Osteoblast (primary cell): ENCODE measurements around the gene VPS41. TPM values are rescaled to one million over a fixed set of nuclear protein-coding genes. Genes with fewer than 3 reads are reported as not detected.

Experiments used
- DNase-seq: peaks from one replicate; pipeline ENCODE4 v3.0.0; 2011; ENCODE audit warnings: low spot score, mixed read lengths; ENCODE audit not compliant: insufficient read length; ENCODE audit errors: missing footprints
- H2AFZ ChIP-seq: 2 replicates; pipeline ENCODE4 v1.6.0; 2011; ENCODE audit warnings: mild to moderate bottlenecking, low read length
- H3K27ac ChIP-seq: 2 replicates; pipeline ENCODE4 v1.5.1; 2011; ENCODE audit warnings: mild to moderate bottlenecking, low read depth, low read length, moderate library complexity
- H3K27me3 ChIP-seq: 2 replicates; pipeline ENCODE4 v1.6.0; 2012; ENCODE audit warnings: mild to moderate bottlenecking, control low read depth, inconsistent platforms, low read length, moderate library complexity; ENCODE audit not compliant: insufficient read depth
- H3K36me3 ChIP-seq: 2 replicates; pipeline ENCODE4 v1.5.1; 2011; ENCODE audit warnings: mild to moderate bottlenecking, low read length, control low read depth, moderate library complexity; ENCODE audit not compliant: insufficient read depth
- H3K4me1 ChIP-seq: 2 replicates; pipeline ENCODE4 v1.5.1; 2011; ENCODE audit warnings: mild to moderate bottlenecking, low read length, control low read depth, moderate library complexity; ENCODE audit not compliant: insufficient read depth
- H3K4me2 ChIP-seq: 2 replicates; pipeline ENCODE4 v1.6.0; 2011; ENCODE audit warnings: mild to moderate bottlenecking, low read length; ENCODE audit not compliant: insufficient read depth
- H3K4me3 ChIP-seq: fragments of 200-600 bp; sonication (generic); 3 replicates; pipeline ENCODE4 v1.5.1; 2012; ENCODE audit warnings: mild to moderate bottlenecking, low read length, inconsistent platforms; ENCODE audit not compliant: insufficient read depth
- H3K79me2 ChIP-seq: 2 replicates; pipeline ENCODE4 v1.6.0; 2012; ENCODE audit warnings: mild to moderate bottlenecking, low read length, control low read depth, inconsistent platforms; ENCODE audit not compliant: insufficient read depth
- H3K9me3 ChIP-seq: 2 replicates; pipeline ENCODE4 v1.5.1; 2011; ENCODE audit warnings: low read depth, low read length, control low read depth
- H4K20me1 ChIP-seq: 2 replicates; pipeline ENCODE4 v1.6.0; 2012; ENCODE audit warnings: mild to moderate bottlenecking, low read length, control low read depth; ENCODE audit not compliant: insufficient read depth
- total RNA-seq: library from RNA; depleted of rRNA; stranded (reverse); fragments of >200 nt; gene quantifications from 2 replicates; pipeline ENCODE4 v1.2.3, GENCODE V29; 2012
- TF ChIP-seq, protein P1 (sequence below): IDR thresholded peaks from 2 replicates; pipeline ENCODE4 v1.5.1; 2011; ENCODE audit warnings: mild to moderate bottlenecking, low read depth, low read length, moderate library complexity; ENCODE audit errors: extremely low read depth

The VPS41 gene
- total RNA-seq, 1 donor, result 78.5 TPM

DNA sequence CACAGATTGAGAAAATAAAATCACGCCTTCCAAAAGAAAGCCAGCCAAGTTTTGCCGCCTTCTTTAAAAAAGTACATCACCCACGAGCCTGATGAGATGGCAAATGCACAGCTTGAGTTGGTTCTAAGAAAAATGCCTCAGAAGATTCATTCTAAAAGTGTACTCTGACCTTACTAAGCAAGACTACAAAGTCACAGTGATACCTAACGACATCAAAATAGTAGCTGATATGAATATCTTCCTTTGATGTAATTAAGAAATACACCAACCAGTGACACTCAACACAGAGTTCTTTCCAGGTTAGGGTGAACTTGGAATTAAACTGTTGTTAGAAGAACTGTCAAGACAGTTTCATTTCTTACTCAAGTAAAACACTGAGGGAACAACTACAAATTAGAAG, 199.9 kb downstream of the VPS41 start:
- Histone ChIP-seq H3K36me3 (no peaks in the 10 kb centered on the region), H3K27ac (no peak overlapping the region), H3K4me1 (no peaks in the 10 kb centered on the region), H3K9me3 (no peaks in the 10 kb centered on the region), H3K27me3 (no peaks in the 10 kb centered on the region), H4K20me1 (no peaks in the 10 kb centered on the region), H3K4me3 (no peak overlapping the region), H2AFZ (no peak overlapping the region), H3K79me2 (no peaks in the 10 kb centered on the region), H3K4me2 (no peak overlapping the region)
- no peak for DNase-seq
- TF ChIP-seq, protein P1, sequence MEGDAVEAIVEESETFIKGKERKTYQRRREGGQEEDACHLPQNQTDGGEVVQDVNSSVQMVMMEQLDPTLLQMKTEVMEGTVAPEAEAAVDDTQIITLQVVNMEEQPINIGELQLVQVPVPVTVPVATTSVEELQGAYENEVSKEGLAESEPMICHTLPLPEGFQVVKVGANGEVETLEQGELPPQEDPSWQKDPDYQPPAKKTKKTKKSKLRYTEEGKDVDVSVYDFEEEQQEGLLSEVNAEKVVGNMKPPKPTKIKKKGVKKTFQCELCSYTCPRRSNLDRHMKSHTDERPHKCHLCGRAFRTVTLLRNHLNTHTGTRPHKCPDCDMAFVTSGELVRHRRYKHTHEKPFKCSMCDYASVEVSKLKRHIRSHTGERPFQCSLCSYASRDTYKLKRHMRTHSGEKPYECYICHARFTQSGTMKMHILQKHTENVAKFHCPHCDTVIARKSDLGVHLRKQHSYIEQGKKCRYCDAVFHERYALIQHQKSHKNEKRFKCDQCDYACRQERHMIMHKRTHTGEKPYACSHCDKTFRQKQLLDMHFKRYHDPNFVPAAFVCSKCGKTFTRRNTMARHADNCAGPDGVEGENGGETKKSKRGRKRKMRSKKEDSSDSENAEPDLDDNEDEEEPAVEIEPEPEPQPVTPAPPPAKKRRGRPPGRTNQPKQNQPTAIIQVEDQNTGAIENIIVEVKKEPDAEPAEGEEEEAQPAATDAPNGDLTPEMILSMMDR, result no peak

DNA sequence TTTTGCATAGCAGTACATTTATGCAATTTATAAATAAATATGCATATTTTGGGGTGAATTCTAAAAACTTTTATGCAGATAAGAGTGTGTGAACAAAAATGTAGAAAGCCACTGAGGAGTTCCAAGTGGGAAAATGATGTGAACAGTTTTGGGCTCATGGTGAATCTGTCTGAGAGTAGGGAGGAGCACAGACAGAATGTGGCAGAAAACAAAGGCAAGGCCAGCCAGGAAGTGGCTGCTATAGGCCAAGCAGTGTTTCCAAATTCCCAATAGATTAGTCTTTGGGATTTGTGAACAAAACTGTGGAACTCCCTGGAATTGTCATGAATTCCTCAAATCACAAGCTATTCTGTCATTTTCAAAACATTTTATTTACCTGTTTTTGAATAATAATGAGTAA, 204.2 kb downstream of the VPS41 start:
- H3K79me2 ChIP-seq, result no peaks in the 10 kb centered on the region

GRCh38 chr7:38704041-38704547, 204.9 kb downstream of the VPS41 start:
- TF ChIP-seq, protein P1, result no peak
- Histone ChIP-seq H3K4me1 (no peaks in the 10 kb centered on the region), H2AFZ (no peak overlapping the region), H3K4me3 (no peak overlapping the region), H3K79me2 (no peaks in the 10 kb centered on the region), H3K27me3 (peaks cover 4% of the 10 kb centered on the region), H3K36me3 (no peaks in the 10 kb centered on the region), H3K4me2 (no peak overlapping the region), H4K20me1 (no peaks in the 10 kb centered on the region), H3K27ac (no peak overlapping the region), H3K9me3 (no peaks in the 10 kb centered on the region)
- no peak for DNase-seq

More for the DNA sequence above, 204.2 kb downstream of the VPS41 start:
- H3K4me3 ChIP-seq, result no peak overlapping the region
- H3K4me2 ChIP-seq, result no peak overlapping the region
- H3K27me3 ChIP-seq, result peaks cover 4% of the 10 kb centered on the region
- H2AFZ ChIP-seq, result no peak overlapping the region
- no peaks in the 10 kb centered on the region for H3K36me3 ChIP-seq
- no peak overlapping the region for H3K27ac ChIP-seq
- H3K4me1 ChIP-seq, result no peaks in the 10 kb centered on the region
- H3K9me3 ChIP-seq, result no peaks in the 10 kb centered on the region
- DNase-seq, result peak; percentile 60
- H4K20me1 ChIP-seq, result no peaks in the 10 kb centered on the region
- TF ChIP-seq, protein P1, result no peak

DNA sequence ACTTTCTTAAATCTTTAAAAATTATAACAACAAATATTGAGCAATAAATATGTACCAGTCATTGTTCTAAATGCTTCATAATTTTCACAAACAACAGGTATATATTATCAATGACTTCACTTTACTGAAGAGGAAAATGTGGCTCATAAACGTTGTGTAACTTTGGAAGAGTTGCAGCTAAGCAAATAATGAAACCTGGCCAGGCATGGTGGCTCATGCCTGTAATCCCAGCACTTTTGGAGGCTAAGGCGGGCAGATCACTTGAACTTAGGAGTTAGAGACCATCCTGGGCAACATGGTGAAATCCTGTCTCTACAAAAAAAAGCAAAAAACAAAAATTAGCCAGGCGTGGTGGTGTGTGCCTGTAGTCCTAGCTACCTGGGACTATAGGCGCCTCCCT, 205.9 kb downstream of the VPS41 start:
- no peaks in the 10 kb centered on the region for H3K36me3 ChIP-seq
- TF ChIP-seq, protein P1, result no peak

More for the DNA sequence above, 205.9 kb downstream of the VPS41 start:
- Histone ChIP-seq H4K20me1 (no peaks in the 10 kb centered on the region), H3K9me3 (no peaks in the 10 kb centered on the region), H3K79me2 (no peaks in the 10 kb centered on the region), H3K4me1 (no peaks in the 10 kb centered on the region), H2AFZ (no peak overlapping the region), H3K27ac (no peak overlapping the region), H3K27me3 (peaks cover 4% of the 10 kb centered on the region), H3K4me2 (no peak overlapping the region), H3K4me3 (no peak overlapping the region)
- no peak for DNase-seq
